NOMO-1 treated with dmso at 0.1 percent for 144 hours (cell line): Measurements from ENCODE around the gene SPATA24.
"Not testable (repeated sequence)": the region's sequence is repeated elsewhere in the genome, so short reads cannot be mapped to it uniquely, and the experiment has no call there.

Experiments used
- DNase-seq: peaks from one replicate; lab custom pipeline; 2025; ENCODE audit not compliant: unreplicated experiment; lab: John Stamatoyannopoulos, UW

The SPATA24 gene, protein sequence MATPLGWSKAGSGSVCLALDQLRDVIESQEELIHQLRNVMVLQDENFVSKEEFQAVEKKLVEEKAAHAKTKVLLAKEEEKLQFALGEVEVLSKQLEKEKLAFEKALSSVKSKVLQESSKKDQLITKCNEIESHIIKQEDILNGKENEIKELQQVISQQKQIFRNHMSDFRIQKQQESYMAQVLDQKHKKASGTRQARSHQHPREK

DNA sequence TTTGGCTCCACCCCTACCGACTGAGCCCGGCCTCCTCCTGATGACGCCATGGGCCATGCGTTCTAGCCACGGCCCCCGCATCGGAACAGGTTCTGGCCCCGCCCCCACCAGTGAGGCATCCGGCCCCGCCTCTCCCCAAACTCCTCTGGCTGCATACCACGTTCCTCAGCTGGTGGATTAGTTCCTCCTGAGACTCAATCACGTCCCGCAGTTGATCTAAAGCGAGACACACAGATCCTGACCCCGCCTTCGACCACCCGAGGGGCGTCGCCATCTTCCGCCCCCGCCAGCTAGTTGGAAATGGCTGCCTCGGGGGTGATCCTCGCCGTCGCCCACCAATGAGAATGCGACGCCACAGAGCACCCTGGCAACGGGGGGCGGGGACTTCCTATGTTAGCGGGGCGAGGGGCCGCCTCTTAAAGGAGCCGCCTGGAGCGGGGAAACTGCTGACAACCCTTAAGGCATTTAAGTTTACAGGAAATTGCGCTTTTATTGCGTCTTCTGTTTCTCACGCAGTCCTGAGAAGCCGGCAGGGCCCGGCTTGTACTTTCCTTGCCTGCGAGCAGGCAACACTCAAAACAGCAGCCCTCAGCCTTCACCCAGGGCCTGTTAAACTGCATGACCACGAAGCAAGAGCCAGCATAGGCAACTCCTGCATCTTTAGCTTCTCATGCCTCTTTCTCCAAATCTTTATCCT is at the start of gene SPATA24:
TSS of gene SPATA24 (minus strand) at position 303 of the 697 bp plus-strand sequence. CDS start at position 274, 29 bp downstream.
- DNase-seq: peak; percentile 97

DNA sequence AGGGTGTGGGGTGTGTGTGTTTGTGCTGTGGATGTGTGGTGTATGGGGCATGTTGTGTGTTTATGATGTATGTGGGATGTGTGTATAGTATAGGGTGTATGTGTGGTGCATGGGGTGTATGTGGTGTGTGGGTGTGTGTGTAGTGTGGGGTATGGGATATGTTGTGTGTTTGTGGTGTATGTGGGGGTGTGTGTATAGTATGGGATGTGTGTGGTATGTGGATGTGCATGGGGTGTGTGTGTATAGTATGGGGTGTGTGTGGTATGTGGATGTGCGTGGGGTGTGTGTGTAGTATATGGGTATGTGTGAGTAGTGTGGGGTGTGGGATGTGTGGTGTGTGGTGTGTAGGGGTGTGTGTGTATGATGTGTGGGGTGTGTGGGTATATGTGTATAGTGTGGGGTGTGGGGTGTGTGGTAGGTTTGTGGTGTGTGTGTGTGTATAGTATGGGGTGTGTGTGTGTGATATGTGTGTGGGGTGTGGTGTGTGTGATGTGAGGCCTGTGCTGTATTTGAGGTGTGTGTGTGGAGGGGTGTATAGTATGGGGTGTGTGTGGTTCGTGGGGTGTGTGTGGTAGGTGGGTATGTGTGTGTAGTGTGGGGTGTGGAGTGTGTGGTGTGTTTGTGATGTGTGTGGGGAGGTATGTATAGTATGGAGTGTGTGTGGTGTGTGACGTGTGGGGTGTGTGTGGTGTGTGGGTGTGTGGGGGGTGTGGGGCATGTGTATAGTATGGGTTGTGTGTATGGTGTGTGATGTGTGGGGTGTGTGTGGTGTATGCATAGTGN is 48.2 kb upstream of the SPATA24 start:
- no peak for DNase-seq

DNA sequence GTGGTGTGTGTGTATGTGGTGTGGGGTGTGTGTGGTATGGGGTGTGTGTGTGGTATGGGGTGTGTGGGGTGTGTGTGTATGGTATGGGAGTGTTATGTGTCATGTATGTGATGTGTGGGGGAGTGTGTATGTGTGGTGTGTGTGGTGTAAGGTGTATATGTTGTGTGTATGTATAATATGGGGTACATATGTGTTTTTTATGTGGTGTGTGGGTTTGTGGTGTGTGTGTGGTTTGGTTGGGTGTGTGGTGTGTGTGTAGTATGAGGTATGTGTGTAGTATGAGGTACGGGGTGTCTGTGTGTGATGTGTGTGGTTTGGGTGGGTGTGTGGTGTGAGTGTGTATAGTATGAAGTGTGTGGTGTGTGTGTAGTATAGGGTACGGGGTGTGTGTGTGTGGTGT is 47.3 kb upstream of the SPATA24 start:
- DNase-seq: no peak

DNA sequence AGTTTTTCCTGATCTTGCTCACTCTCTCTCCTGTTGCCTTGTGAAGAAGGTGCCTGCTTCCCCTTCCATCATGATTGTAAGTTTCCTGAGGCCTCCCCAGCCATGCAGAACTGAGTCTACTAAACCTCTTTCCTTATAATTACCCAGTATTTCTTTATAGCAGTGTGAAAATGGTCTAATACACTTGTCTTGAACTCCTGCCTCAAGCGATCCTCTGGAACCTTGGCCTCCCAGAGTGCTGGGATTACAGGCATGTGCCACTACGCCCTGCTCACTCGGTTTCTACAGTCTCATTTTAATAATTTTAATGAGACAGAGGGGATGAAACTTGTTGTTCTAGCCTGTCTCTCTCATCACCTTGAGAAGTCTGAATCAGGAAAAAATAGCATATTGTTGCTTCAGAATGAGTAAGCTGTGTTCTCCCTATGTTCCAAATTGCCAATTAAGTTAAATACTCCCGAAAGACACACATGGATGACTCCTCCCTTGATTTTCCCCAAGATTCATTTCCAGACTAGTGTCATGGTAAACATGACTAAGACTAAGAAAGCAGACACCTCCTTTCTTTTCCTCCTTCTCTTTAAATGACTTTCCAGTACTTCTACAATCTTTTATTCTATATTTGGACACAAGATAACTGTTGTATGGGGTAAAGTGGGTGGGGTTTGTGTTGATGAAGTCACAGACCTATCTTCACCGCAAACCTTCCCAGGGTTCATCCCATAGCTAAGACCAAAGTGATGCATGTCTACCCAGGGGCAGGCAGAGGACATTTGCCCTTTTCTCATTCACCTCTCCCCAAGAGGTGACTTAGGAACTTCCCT is 43.3 kb upstream of the SPATA24 start:
- DNase-seq: no peak

DNA sequence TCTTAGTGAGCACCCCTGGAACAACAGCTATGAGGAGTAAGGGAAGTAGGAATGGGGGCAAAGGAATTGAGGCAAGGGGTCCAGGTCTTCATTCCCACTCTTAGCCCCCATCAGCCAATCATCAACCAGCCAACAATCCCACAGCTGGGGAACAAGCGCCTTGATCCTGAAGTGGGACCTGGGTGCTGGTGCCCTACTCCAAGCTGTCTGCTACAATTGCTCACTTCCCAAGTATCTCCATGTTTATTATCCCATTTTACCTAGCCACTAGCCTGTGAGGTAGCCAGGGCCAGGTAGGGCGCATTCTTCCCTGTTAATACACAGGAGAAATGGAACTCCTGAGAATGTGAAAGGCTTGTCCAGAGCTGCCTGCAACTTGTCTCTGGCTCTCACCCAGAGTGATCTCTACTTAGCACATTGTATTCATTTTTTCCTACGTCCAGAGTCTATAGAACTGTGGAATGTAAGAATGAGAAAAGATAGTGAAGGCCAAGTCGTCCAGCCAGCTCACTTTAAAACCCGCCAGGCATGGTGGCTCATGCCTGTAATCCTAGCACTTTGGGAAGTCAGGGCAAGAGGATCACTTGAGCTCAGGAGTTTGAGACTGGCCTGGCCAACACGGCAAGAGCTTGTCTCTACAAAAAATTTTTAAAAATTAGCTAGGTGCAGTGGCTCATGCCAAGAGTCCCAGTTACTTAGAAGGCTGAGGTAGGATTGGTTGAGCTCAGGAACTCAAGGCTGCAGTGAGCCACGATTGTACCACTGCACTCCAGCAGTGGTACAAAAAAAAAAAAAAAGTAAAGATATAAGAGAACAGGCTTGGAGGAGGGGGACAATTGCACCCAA is 41.7 kb upstream of the SPATA24 start:
- no peak for DNase-seq

DNA sequence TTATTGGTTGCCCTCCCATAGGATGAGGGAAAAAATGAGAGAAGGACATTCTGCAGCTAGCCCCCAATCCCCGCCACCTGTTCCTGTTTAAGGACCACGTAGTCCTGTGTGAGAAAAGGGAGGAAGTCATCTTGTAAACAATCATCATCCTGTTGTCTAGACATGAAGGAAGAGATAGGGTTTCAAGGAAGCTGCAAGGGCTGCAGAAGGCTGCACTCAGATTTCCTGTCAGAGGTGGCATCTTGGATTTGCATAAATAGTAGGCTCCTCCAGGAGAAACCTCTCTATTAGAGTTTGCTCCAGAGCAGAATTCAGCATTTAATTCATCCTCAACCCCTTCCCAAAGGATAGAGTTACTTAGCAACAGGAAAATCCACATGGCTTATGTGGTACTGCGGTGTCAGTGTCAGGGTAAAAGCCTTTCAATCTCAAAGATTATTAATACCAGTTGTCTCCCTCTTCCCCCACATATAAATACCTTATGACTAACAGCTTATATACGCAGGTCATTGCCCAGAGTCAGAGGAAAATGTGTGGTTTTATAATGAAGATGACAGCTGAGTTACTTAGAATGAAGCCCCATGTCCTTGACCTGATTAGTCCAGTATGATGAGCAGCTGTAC is 40.1 kb upstream of the SPATA24 start:
- DNase-seq: no peak

DNA sequence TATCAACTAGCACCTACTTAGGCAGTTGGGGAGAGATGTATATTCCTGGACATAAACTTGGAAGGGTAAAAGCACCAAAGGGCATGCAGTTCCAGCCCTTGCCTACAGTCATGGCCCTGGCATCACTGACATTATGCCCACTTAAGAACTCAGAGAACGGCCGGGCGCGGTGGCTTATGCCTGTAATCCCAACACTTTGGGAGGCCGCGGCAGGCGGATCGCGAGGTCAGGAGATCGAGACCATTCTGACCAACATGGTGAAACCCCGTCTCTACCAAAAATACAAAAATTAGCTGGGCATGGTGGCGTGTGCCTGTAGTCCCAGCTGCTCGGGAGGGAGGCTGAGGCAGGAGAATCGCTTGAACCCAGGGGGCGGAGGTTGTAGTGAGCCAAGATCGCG is 36.5 kb upstream of the SPATA24 start:
- not testable (repeated sequence) for DNase-seq

DNA sequence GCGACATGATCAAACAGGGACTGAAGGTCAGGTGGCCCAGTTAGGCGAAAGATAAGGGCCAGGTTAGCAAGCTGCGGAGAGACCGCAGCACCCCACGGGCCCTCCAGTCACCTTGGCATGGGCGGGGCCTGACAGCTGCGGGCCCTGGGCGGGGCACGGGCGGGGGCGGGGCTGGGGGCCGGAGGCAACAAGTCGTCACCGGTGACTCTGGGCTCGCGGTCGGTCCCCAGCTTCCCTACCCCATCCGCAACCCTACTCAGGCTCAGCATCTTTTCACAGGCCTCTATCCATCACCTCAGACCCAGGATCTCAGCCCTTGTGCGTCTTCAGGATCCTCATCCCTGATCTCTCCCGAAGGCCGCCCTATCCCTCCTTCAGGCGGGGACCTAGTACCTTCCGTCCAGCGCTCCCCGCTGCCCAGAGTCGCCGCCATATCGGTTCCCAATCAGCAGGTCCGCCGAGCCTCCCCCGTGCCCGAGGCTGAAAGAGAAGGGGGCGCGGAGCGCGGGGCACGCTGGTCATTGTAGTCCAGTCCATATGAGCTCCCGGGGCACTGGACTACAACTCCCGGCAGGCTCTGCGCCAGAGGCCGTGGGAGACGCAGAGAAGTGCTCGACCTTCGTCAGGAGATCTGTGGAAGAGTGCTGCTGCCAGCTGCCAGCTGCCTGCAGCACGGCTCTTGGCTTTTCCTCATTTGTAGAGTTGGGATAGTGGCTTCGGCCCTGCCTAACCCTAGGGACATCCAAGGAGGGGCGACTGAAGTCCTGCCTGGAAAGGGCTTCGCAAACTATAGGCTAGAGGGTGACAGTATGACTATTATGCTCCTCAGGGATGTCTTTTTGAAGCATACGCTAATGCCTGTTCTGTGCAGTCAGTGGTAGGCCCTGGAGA is 35.4 kb upstream of the SPATA24 start, which contains the start of gene DNAJC18:
TSS of gene DNAJC18 (minus strand) at position 513 of the 891 bp plus-strand sequence. CDS start at position 433, 80 bp downstream.
- DNase-seq: peak; percentile 71

DNA sequence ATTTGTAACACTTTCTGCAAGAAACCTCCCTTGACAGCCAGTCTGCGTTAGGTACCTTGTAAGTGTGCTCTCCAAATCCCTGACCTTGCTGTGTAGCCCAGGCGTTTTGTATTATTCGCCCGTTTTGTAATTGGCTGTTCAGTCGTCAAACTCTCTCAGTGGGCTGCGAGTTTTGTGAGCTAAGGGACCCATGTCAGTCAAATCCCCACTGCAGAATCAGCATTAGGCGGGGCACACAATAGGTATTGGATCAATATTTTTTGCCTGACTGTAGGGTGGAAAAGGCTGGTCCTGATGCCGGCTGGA is 34.8 kb upstream of the SPATA24 start:
- DNase-seq: no peak

DNA sequence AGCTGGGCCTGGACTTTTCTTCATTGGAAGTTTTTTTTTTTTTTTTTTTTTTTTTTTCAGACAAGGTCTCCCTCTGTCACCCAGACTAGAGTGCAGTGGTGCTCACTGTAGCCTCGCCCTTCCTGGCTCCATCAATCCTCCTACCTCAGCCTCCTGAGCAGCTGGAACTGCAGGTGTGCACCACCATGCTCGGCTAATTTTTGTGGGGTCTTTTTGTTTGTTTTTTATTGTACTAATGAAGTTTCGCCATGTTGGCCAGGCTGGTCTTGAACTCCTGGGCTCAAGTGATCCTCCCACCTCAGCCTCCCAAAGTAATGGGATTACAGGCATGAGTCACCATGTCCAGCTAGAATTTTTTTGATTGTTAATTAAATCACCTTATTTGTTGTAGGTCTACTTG is 31.8 kb upstream of the SPATA24 start:
- no peak for DNase-seq

DNA sequence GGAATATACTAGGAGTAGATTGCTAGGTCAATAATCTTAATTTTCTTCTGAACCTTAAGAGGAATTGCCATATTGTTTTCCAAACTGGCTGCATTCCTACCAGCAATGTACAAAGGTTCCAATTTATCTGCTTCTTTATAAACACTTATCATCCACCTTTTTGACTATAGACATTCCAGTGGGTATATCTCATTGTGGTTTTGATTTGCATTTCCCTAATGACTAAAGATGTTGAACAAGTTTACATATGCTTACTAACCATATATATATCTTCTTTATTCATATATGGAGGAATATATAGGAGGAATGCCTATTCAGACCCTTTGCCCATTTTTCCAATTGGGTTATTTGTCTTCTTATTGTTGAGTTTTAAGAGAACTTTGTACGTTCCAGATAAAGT is 27.8 kb upstream of the SPATA24 start:
- no peak for DNase-seq

DNA sequence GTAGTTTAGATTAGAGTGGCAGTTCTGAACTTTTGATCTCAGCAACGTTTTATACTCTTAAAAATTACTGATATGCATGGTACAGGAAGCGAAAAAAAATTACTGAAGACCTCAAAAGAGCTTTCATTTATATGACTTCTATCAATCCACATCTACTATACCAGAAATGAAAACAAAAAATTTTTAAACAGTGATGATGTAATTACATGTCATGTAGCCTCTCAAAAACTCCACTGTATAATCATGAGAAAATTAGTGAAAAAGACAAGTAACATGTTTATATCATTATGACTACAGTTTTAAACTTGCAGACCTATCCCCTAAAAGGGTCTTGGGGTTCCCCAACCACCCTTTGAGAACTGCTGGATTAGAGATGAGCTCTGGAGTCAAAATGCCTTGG is 26.1 kb upstream of the SPATA24 start:
- DNase-seq: no peak

DNA sequence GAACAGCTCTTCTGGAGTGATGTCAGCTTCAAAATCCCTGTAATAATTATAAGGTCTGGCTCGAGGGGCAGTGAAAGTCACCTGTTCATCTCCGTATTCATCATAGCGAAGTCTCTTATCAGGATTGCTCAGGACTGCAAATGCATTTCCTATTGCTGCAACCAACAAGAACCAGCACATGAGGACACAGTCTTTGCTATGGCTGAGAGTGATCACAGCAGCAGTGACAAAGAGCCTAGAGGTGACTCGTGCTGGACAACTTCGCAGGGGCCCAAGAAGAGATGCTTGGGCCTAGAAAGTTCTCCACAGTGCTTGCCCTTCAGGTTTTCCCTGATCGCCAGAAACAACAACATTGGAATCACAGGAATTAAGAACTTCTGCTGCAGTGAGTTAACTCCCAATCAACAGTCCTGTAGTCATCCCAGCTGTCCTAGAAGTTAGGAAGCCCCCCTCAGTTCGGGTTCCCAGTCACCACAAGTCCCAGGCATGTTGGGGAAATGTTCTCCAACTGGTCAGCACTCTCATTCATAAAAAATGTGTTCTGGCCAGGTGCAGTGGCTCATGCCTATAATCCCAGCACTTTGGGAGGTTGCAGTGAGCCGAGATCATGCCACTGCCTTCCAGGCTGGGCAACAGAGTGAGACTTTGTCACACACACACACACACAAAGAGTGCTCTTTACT is 22.5 kb upstream of the SPATA24 start:
- no peak for DNase-seq

DNA sequence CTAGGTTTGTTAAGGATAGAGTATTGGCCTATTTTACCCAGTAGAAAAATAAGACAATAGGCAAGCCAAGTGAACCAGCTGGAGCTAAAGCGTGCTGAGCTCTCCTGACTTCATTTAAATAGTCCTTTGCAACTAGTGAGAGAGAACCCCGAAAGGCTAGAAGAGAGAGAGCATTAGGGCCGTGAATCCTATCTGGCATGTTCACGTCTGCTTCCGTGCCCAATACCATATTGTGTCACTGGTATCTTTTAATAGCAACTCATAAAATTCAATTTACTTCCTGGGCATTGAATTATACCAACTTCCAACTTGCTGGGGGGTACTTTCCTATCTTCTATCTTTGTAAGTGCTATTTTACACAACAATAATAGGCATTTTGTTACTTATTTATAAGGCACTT is 21.6 kb upstream of the SPATA24 start:
- DNase-seq: no peak

DNA sequence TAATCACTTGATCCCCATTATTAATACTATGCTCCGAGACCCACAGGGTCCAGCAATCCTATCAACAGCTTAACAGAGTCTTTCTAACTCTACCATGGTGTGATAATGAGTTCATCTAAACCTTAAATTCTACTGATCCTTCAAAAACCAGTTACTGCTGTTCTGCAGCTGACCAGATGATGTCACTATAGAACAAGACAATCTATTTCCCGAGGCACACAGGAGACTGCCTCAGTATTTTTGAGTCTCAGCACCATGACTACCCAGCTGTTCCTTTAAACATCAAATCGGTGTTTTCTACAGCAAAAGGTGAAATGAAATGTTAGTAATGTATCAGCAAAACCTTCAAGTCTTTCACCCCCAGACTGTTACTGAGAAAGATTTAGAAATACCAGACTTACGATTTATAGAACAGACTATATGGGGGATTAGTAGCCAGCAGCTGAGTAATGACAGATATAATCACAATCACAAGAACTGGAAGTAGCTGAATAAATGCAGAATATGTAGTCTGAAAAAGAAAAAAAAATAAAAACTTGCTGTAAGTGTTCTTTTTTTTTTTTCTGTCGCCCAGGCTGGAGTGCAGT is 18.5 kb upstream of the SPATA24 start:
- peak; percentile 57 for DNase-seq

DNA sequence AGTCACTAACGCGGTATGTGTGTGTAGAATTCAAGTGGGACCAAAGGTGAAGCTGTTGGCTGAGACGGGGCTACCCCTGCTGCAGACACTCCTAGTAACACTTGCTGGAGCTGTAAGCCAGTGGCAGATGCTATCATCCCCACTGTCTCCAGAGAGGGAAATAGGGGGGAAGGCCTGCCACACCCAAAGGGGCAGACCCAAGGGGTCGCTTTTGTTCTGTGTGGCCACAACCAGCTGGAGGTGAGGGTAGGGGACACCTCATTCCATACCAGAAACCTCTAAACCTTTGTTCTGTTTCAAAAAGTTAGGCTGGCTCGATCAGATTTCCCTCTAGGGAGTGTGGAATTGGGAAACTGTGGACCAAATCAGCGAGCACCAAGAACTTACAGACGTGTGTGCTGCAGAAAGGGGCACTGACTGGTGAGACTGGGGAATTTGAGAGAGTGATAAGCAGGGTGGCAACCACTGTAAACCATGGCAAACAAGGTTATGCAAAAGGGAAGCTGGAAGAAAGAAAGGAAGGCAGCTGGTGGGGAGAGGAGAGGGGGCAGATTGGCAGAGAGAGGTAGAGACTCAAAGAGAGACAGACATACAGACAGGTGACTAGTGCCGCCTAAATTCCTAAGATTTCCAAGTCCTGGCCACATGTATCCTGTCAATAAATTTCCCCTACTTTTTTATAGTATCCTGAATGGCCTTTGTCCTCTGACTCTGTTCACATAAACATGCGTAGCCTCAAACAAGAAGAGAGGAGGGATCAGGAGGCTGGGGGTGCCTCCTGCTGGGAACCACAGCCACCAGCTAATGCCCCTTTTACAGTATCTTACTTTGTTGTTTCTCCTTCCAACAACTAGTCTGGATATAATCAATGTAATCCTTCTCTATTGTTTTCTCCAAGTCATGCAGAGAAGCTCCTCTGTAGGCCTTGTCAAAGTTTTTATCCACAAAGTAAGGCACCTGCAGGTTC is 15.6 kb upstream of the SPATA24 start:
- DNase-seq: no peak

DNA sequence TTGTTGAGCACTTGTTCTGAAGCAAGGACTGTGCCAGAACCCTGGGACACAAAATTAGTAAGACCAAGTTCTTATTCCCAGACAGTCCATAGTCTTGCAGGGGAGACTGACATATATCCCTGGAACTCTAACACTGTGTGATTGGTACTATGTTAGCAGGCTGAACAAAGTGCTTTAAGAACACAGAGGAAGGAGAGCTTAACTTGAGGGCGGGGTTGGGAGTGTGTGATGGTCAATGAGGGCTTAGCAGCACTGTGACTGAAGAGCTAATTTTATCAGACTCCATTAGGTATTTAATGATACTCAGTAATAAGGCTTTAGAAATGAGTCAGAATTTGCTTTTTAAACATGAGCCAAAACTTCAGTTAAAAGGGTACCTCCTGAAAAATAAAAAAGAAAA is 14.9 kb upstream of the SPATA24 start:
- DNase-seq: no peak
